ENCODE data around the gene CARS2.

Gene CARS2, protein sequence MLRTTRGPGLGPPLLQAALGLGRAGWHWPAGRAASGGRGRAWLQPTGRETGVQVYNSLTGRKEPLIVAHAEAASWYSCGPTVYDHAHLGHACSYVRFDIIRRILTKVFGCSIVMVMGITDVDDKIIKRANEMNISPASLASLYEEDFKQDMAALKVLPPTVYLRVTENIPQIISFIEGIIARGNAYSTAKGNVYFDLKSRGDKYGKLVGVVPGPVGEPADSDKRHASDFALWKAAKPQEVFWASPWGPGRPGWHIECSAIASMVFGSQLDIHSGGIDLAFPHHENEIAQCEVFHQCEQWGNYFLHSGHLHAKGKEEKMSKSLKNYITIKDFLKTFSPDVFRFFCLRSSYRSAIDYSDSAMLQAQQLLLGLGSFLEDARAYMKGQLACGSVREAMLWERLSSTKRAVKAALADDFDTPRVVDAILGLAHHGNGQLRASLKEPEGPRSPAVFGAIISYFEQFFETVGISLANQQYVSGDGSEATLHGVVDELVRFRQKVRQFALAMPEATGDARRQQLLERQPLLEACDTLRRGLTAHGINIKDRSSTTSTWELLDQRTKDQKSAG

DNA sequence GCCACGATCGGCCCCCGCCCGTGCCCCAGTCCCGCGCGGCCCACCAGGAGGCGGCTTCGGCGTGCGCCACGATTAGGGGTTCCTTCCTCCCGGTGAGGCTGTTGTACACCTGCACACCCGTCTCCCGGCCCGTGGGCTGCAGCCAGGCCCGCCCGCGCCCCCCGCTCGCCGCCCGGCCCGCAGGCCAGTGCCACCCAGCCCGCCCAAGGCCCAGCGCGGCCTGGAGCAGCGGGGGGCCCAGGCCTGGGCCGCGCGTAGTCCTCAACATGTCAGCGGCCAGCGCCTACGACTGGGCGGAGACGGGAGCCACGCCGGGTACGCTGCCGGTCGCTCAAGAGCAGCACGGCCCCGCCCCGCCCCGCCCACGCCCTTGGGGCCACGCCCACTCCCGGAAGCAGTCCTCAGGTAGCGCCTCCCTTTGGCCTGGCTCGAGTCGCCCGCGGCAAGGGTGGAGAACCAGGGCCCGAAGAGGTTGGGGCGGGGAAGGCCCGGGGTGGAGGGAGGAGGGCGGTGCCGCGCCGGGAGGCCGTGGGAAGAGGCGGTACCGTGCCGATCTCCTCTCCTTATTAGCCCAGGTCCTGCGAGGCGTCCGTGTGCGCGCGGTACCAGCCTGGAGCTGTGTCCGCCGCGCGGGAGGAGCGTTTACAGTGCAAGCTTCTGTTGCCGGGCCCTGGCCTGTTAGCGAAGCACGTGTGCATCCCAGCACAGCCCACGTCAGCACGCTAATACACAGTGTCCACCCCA, at the start of gene CARS2:
Gene CARS2 (minus strand): TSS at position 291 of the 744 bp plus-strand sequence. CDS start 23 bp downstream, at position 268.
- DNase-seq (ENCODE audit: low read depth): peak; percentile 92
- peak within 1 kb of the TSS; percentile 66 for H3K4me3 ChIP-seq (ENCODE audit: low read depth, low read length)
- TF ChIP-seq, protein P1, sequence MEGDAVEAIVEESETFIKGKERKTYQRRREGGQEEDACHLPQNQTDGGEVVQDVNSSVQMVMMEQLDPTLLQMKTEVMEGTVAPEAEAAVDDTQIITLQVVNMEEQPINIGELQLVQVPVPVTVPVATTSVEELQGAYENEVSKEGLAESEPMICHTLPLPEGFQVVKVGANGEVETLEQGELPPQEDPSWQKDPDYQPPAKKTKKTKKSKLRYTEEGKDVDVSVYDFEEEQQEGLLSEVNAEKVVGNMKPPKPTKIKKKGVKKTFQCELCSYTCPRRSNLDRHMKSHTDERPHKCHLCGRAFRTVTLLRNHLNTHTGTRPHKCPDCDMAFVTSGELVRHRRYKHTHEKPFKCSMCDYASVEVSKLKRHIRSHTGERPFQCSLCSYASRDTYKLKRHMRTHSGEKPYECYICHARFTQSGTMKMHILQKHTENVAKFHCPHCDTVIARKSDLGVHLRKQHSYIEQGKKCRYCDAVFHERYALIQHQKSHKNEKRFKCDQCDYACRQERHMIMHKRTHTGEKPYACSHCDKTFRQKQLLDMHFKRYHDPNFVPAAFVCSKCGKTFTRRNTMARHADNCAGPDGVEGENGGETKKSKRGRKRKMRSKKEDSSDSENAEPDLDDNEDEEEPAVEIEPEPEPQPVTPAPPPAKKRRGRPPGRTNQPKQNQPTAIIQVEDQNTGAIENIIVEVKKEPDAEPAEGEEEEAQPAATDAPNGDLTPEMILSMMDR (IDR thresholded peaks at IDR 0.05; ENCODE audit: control insufficient read depth, extremely low read depth, insufficient read depth): 0 out of 2 replicates have a peak, but pooled peaks have one; percentile 7

DNA sequence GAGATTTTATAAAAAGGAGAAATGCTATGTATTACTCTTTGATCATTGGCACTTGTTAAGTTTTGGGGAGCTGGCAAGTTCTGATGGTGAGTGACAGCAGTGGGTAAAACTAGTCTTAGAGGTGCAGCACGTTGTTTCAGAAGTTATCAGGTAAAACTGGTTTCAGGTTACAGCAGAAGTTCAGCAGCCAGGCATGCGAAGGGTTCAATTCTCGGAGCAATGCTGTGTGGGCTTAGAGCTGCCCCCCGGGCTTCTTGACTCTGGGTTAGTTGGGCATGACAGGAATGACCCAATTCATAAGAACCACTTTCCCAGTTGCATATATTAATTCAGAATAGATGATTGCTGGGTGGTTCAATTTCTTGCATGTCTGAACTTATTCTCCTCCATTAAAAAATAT, 42.4 kb upstream of the CARS2 start:
- TF ChIP-seq, protein P1 (IDR thresholded peaks at IDR 0.05; ENCODE audit: control insufficient read depth, extremely low read depth, insufficient read depth): no peak
- H3K4me3 ChIP-seq (ENCODE audit: low read depth, low read length): no peak overlapping the region
- no peak for DNase-seq (ENCODE audit: low read depth)

DNA sequence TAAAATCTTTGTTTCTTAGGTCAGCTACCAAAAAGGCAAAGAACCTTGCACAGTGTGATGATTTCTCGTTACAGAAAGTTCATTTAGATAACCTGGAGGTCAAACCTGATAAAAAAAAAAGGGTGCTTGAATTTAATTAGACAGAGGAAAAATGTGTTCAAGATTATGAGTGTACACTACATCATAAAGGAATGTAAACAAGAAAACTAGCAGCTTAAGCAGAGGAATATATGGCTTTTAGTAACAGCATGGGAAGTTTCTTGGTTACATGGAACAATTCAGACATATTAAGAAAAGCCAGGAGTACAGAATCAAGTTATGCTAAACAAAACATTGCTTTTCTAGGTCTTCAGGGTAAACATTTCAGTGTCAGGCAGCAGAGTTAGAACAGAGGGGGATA, 40.5 kb upstream of the CARS2 start:
- TF ChIP-seq, protein P1 (IDR thresholded peaks at IDR 0.05; ENCODE audit: control insufficient read depth, extremely low read depth, insufficient read depth): no peak
- DNase-seq (ENCODE audit: low read depth): no peak

DNA sequence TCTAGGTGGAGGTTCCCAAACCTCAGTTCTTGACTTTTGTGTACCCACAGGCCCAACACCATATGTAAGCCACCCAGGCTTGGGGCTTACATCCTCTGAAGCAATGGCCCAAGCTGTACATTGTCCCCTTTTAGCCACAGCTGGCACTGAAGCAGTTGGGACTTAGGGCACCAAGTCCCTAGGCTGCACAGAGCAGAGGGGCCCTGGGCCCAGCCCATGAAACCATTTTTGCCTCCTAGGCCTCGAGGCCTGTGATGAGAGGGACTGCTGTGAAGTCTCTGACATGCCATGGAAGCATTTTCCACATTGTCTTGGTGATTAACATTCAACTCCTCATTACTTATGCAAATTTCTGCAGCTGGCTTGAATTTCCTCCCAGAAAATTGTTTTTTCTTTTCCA, 37.8 kb upstream of the CARS2 start:
- H3K4me3 ChIP-seq (ENCODE audit: low read depth, low read length): no peak overlapping the region
- TF ChIP-seq, protein P1 (IDR thresholded peaks at IDR 0.05; ENCODE audit: control insufficient read depth, extremely low read depth, insufficient read depth): no peak
- no peak for DNase-seq (ENCODE audit: low read depth)

More for the DNA sequence above, 40.5 kb upstream of the CARS2 start:
- no peak overlapping the region for H3K4me3 ChIP-seq (ENCODE audit: low read depth, low read length)

DNA sequence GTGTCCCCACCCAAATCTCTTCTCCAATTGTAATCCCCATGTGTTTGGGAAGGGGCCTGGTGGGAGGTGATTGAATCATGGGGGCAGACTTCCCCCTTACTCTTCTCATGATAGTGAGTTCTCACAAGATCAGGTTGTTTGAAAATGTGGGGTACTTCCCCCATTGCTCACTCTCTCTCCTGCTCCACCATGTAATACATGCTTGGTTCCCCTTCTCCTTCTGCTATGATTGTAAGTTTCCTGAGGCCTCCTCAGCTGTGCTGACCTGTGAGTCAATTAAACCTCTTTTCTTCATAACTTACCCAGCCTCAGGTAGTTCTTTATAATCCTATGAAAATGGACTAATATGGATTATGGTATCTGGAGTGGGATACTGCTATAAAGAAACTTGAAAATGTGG, 31.6 kb upstream of the CARS2 start:
- TF ChIP-seq, protein P1 (IDR thresholded peaks at IDR 0.05; ENCODE audit: control insufficient read depth, extremely low read depth, insufficient read depth): no peak
- H3K4me3 ChIP-seq (ENCODE audit: low read depth, low read length): no peak overlapping the region
- DNase-seq (ENCODE audit: low read depth): no peak

DNA sequence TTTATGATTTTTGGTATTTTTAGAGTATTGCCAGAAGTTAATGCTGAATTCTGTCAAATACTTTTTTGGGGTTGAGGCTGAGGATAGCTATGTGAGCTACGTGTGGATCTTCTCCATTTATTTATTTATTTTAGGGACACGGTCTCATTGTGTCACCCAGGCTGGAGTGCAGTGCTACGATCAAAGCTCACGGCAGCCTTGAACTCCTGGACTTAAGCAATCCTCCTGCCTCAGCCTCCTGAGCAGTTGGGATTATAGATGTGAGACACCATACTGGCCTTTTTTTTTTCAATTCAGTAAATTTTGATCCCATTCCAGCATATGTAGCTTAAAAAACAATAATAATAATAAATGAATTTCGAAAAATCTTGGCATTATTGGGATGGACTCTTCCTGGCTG, 28.6 kb upstream of the CARS2 start:
- DNase-seq (ENCODE audit: low read depth): no peak
- no peak overlapping the region for H3K4me3 ChIP-seq (ENCODE audit: low read depth, low read length)
- TF ChIP-seq, protein P1 (IDR thresholded peaks at IDR 0.05; ENCODE audit: control insufficient read depth, extremely low read depth, insufficient read depth): no peak
